ELR (cell line): ENCODE measurements around the gene CDCP1.

Source experiments
- DNase-seq: peaks from one replicate; pipeline ENCODE4 v3.0.0-alpha.2; 2015; ENCODE audit warnings: low read depth

CDCP1 gene

DNA sequence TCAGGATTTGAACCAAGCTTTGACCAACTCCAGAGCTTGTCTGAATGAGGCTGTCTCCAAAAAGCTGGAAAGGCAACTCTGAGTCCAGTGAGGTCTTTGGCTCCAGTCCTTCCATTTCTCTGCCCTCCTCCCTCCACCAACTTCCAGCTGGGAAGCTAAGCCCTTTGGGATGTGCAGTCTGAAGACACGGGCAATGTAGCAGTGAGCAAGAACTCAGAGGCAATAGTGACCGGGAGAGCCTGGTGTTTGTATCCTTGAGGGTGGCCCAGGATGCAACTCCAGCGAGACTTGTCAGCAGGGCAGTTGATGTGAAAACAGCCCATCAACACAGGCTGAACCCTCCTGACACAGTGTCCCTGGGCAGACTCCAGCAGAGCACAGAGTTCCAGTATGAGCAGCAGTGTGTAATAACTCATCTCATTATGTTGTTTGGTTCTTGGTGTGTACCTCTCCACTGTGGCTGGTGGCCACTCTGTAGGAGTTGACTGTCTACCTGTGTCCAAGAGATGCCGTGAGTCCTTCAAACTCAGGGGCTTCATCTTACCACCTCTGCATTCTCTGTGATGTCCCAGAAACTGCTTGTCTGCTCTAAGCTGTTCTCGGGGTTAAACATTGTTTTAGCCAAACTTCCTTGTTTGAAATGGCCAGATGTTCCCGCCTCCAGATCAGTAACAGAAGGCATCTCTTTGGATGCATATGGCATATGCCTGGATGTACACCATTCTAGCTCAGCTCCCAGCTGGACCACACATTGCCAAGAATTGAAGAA is 6.6 kb downstream of the CDCP1 start:
- DNase-seq = no peak

- peak; percentile 29 for DNase-seq
Observed at GRCh38 chr3:45137656-45138181, 8.5 kb downstream of the CDCP1 start.

DNA sequence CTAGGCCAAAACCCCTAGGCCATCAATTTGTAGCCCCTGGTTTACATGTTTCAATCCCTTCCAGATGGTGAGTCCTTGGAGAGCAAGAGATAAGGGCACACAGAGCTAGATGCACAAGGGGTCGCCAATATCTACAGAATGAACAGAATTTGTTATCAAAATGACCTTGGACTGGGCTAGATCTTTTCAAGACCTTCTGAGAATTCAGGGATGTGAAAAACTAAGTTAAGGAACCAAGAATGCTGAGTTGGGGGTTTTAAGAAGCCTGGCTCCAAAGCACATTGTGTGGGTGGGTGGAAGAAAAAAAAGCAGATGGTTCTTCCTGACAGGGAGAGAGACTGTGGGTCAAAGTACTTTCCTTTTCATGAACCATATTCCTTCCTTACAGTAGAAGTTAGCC is 10.2 kb downstream of the CDCP1 start:
- no peak for DNase-seq

DNA sequence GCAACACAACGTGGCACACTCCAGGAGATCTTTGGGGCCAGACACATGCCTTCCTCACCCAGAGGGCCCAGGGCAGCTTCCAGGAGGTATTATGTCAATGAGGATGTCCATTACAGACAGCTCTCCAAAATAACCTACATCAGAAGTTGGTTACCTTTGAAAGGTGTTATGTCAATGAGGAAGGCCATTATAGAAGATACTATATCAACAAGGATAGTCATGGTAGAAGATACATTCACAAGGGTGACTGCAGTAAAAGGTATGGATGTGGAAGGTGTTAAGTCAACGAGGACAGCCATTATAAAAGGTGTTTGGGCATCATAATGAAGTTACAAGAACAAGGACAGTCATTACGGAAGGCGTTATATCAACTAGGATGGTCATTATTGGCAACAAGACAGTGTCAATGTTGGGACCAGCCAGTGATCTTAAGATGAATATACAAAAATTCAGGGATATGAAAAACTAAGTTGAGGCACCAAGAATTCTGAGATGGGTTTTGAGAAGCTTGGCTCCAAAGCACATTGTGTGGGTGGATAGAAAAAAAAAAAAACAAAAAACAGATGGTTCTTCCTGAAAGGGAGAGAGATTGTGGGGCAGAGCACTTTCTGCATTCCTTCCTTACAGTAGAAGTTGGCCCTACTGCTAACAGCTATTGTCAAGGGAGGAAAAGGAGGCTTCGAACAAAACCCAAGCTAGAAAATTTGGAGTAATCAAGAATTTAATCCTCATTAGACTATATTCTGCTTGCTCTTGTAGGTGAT is 11.2 kb downstream of the CDCP1 start:
- no peak for DNase-seq

DNA sequence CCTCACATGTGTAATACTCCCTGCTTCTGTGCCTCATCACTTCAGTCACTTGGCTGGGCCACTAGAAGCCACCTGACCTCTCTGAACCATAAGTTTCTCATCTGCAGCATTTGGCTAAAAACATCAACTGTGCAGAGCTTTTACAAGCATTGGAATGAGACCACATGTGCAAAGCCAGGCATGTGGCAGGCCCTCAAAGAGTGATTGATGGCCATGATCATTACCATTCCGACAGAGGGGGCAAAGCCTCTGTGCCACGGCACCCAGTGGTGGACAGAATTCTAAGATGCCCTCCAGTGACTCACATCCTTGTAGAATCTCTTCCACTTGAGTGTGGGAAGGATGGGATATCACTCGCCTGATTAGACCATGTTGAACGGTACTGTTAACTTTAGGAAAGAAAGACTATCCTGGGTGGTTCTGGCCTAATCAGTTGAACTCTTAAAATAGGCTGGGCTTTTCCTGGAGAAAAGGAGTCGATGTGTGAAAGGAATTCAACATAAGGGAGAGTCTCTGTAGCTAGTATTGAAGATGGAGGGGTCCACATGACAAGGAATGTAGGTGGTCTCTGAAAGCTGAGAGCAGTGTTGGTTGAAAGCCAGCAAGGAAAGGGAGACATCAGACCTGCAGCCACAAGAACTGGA is 13.5 kb downstream of the CDCP1 start:
- DNase-seq = no peak

DNA sequence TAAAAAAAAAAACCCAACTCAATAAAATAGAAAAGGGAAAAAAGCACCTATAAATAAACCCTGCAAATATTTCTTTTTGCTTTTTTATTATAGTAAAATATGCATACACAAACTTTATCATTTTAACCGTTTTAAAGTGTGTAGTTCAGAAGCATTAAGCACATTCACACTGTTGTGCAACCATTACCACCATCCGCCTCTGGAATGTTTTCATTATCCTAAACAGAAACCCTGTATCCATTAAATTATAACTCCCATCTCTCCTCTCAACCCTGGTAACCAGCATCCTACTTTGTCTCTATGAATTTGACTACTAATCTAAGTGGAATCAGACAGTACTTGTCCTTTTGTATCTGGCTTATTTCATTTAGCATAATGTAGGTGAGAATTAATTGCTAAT is 15.0 kb downstream of the CDCP1 start:
- no peak for DNase-seq

- DNase-seq = no peak
Observed at GRCh38 chr3:45130476-45130875, 15.7 kb downstream of the CDCP1 start.

- DNase-seq = no peak
Observed at GRCh38 chr3:45128950-45129349, 17.2 kb downstream of the CDCP1 start.

GRCh38 chr3:45127130-45127822 is 18.9 kb downstream of the CDCP1 start:
- DNase-seq = no peak

GRCh38 chr3:45126730-45127129 is 19.4 kb downstream of the CDCP1 start:
- DNase-seq = no peak

DNA sequence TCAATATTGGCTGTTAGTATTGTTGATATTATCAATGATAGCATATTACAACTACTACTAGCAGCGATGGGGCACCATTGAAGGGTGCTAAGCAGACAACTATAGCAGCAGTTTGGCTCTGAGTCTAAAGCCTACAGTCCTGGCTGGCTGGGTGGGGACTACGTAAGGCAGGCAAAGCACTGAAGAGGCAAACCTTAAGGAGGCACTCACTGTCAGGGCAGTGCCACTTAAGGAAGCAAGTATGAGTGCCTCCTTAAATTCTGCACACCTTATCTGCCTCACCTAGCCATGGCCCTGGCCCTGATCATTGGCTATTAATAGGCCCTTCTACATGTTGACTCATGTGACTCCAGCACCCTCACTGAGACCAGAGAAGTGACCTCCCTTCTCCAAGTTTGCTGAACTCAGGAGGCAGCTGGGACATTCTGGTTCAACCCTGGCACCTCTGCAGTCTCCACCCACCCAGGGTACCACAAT is 20.6 kb downstream of the CDCP1 start:
- DNase-seq = no peak

DNA sequence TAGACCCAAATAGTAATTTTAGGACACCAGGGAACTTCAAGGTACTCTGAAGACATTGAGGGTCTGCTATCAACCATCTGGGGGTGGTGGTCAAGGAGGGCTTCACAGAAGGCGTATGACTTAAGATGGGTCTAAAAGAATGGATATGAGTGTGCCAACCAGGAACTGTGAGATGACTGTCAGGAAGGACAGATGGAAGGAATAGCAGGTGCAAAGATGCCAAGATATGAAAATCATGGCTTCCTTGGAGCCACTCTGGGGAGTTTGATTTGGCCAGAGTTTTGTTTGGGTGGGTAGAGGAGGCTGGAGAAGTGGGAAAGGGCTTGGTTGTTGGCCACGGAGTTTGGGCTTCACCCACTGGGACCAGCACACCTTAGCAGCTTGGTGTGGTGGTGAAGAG is 21.2 kb downstream of the CDCP1 start:
- DNase-seq = no peak

- peak; percentile 96 for DNase-seq
Observed at GRCh38 chr3:45124352-45124751, 21.8 kb downstream of the CDCP1 start.

- DNase-seq = peak; percentile 96
Observed at GRCh38 chr3:45123581-45124269, 22.5 kb downstream of the CDCP1 start.

DNA sequence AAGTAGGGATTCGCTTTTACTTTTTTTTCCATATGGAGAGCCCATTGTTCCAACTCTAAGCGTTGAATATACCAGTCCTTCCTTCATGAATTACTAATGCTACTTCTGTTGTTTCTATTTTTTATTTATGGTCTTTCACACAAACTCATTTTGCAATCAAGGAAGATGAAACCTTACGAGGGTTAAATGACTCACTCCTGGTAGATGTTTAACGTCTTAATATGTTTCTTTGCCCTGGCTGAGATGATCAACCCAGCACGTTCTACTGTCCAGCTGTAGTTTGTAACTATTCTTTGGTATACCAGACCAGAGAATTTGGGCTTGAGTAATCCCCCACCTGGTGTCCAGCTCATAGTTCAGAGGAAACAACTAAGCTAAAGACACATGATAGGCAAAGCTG is 23.1 kb downstream of the CDCP1 start:
- peak; percentile 96 for DNase-seq

GRCh38 chr3:45120359-45121158 is 25.6 kb downstream of the CDCP1 start:
- DNase-seq = peak; percentile 69

DNA sequence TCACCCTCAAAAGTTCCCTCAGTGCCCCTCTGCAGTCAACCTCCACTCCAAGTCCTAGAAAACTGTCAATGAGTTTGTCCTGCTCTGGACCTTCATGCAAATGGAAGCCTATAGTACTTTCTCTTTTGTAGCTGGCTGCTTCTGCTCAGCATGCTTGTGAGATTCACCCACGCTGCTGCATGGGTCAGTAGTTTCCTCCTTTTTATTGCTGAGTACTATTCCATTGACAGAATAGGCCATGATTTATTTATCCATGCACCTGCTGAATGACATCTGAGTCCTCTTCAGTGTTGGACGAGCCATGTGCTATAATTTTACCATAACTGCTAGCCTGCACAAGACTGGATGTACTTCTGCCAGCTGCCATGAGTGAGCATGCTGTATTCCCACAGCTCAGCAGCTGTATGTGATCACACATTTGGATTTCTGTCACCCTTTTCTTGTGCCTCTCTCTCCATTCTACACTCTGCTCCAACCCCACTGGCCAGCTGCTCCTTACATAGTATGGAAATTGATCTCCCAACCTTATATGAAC is 26.3 kb downstream of the CDCP1 start:
- no peak for DNase-seq

DNA sequence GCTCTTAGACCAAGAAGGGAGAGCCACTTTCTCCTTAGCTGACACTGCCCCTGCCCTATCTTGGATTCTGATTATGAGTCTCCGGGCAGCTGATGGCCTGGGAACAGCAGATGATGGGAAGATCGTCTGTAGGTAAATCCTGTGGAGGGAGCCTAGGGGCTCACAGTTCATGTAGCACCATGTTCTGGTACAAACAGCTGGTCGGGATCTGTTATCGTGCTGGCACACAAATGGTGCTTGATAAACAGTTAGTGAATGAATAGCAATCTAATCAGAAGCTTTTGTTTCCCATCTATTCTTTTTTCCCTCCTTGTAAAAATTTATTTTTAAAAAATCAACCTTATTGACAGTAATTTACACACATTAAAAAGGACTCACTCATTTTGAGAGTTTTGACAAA is 26.8 kb downstream of the CDCP1 start:
- no peak for DNase-seq

DNA sequence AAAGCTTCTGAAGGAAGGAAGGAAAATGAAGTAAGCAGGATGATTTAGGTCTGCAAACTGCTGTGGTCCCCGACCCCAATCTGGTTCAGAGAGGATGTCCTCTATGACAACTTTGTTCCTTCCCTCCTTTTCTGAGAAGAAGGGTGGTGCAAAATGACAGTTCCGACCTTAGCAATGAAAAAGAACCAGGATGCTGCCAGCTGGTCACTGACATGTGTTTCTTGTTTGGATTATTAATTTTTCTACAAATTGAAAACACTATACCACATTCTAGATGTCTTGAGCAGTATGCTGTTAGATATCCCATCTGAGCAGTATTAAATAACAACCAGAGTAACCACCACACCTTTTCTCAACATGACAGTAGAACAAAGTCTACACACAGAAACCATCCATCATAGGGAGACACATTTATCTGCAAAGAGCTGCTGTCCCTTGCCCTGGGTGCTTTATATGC is 27.5 kb downstream of the CDCP1 start:
- no peak for DNase-seq

DNA sequence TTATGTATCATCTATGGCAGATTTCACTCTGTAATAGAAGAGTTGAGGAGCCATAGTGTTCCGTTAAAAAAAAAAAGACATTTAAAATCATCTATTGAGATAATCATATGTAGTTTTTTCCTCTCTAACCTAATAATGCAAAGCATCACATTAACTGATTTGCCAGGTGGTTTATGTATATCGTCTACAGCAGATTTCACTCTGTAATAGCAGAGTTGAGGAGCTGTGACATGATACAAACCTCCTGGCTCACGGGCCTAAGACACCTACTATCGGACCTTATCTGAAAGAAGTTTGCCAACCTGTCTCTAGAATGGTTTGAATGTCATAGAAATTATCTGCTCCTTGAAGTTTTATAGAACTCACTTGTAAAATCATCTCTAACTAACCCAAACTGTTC is 29.8 kb downstream of the CDCP1 start:
- no peak for DNase-seq
